ENCODE measurements around the gene ARGFX. TPM values are rescaled to one million over a fixed set of nuclear protein-coding genes. Genes with fewer than 3 reads are reported as not detected.
"Not testable (repeated sequence)": the region's sequence is repeated elsewhere in the genome, so short reads cannot be mapped to it uniquely, and the experiment has no call there.

Gene ARGFX
- not detected in 2 replicates for total RNA-seq

DNA sequence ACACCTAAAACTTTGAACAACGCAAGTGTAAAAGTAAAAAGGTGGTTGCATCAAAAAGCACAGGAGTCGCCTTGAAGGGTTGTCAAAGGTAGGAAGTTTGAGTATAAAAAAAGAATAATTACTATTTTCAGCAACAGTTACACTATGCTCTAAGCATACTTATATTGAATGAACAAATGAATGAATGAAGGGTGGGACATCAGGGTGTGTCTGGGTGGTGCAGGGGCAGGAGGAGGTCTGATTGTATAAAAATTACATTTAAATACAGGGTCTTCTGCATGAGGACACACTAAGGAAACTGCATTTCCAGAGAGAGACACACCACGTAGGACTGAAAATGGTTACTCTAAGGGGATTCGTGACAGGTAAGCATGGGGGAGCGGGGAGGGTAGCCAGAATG is at the start of gene ARGFX:
TSS of gene ARGFX (plus strand) at position 301 of the 400 bp plus-strand sequence. CDS start 2,765 bp downstream, outside the sequence.
- no peak for DNase-seq (ENCODE audit: low read depth)

DNA sequence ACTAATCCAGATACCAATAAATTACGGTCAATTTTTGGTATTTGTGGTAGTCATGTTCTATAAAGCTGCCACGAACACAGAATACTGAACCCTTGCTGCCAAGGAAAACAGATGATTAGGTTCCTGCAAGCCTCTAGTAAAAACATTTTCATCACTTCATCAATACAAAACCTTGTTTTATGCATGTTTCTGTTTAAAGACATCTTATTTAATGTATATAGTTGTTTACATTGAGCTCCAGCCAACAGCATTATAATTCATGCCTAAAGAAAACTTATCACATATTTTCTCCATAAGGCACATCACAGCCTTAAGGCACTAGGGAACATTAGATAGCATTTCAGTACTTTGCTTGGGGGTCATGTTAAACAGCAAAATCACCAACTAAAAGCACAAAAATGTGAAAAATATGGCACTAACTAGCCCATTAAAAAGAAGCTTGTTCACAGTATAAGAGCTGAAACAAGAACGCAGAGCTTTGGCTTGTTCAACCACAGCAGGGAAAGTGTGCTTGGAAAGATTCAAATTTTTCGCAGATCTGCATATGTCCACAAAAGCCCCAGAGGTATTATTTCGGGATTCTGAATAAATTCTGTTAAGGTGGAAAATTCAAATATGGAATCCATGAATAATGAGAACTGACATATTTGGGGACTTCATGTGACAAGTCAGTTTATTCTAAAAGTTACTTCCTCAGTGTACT is 49.6 kb upstream of the ARGFX start:
- DNase-seq (ENCODE audit: low read depth) = no peak

DNA sequence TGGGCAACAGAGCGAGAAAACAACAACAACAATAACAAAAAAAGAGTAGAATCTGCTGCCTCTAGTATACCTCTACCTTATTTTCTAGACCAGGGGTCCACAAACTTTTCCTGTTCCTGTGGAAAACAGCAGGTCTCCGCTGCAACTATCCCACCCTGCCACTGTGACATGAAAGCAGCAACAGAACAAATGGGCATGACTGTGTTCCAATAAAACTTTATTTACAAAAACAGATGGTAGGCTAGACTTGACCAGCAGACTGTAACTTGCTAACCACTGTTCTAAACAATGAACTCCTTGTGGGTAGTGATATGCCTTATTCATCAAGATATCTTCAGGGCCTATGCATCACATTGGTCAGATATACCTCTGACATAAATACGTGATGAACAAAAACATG is 47.2 kb upstream of the ARGFX start:
- no peak for DNase-seq (ENCODE audit: low read depth)

DNA sequence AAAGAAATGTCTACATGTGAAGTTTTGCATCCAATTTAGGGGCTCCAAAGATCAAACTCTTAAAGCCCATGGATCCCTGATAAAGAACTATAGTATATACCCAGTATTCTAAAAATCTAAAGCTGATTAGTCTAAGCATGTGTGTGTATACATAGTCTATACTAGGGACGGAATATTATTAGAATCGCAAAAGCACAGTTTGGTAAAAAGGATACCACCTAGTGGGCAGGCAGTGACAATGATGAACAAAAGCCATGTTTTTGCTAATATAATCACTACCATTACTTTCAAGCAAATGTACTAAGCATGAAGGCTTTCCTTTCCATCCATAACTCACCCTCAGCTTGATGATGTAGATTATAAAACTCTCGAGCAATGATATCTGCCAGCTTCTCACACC is 38.4 kb upstream of the ARGFX start:
- DNase-seq (ENCODE audit: low read depth) = peak; percentile 29

DNA sequence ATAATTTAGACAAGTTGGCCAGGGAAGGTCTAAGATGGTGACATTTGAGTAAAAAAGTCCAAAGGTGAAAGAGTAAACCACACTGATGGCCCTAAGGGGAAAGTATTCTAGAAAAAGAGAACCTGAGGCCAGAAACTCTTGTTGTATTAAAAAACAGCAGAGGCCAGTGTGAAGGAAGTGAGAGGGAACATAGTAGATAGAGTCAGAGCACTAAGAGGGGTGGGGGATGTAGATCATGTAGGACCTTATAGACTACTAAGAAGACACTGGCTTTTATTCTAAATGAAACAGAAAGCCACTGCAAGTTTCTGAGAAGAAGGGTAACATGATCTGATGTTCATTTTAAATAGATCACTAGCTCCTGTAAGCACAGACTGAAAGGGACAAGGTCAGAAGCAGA is 36.5 kb upstream of the ARGFX start:
- no peak for DNase-seq (ENCODE audit: low read depth)

DNA sequence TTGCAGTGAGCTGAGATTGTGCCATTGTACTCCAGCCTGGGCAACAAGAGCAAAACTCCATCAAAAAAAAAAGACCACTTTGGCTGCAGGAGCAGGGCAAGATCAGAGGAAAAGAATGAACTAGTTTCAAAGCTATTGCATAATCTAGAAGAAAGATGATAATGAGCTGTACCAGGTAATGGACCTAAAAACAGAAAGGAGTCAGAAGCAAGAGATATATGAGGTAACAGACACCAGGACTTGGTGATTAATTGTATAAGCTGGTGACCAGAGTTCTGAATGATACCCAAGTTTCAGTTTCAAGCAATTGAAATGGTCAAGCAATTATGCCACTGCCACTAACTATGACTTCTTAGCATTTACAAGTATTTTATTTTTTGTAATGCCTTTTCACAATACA is 24.8 kb upstream of the ARGFX start:
- peak; percentile 21 for DNase-seq (ENCODE audit: low read depth)

DNA sequence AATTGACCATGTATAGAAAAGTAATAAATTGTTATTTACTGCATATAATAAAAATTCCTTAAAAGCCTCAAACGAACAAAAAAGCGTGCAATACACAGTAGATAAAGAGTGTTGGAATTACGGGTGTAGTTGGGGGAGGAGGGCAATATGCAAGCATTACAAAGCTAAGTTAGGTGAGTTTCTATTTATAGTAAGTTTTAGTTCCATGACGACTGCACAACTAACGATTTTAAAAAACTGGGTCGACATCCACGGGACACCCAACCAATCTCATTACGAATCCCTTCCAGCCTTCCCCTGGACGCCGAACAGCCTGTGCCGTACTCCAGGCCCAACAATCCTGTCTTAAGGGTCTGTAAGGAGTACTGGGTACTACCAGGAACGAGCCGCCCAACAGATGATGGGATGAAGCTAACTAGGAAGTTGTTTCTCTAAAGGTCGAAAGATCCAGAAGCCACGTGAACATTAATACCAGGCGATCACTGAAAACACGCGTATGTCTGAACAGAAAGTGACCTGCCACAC is 22.6 kb upstream of the ARGFX start:
- DNase-seq (ENCODE audit: low read depth) = no peak

DNA sequence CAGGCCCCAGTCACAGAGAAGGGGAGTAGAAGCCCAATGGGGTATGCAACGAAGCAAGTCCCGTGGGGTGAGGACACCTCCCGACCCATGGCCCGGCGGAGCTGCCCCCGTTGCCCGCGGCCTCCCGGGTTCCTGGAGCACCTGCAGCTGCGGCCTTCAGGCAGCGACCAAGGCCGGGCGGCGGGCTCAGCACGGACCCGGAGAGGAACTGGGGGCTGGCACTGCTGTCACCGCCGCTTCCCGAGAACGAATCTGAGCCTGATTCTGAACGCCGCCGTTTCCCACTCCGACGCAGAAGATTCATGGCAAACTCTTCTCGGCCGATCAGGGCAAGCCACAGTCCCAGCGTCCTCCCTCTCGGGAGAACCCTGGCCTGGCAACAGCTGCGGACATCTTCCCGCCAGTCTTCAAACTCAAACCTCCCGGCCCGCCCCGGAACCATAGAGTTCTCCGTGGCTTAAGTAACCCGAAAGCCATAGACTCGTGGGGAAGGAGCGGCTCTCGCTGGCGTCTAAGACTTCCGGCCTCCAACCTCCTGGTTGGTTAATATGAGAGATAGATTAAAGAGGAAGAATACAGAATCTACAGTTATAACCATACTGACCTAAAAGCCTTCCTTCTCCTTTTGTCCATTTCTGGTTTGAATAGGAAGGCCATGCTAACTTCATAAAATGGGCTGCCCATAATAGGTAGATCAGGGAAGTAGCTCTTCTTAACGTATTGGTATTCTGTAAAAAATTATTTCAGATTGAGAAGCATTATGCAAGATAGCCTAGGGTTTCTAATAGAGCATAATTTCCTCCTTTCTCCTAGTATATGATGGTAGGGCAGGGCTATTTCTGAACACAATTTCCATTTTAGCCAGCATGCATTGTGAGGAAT is 21.9 kb upstream of the ARGFX start, which contains the start of gene POLQ:
TSS of gene POLQ (minus strand) at position 415 of the 882 bp plus-strand sequence. CDS start at position 304, 111 bp downstream.
- peak; percentile 91 for DNase-seq (ENCODE audit: low read depth)

DNA sequence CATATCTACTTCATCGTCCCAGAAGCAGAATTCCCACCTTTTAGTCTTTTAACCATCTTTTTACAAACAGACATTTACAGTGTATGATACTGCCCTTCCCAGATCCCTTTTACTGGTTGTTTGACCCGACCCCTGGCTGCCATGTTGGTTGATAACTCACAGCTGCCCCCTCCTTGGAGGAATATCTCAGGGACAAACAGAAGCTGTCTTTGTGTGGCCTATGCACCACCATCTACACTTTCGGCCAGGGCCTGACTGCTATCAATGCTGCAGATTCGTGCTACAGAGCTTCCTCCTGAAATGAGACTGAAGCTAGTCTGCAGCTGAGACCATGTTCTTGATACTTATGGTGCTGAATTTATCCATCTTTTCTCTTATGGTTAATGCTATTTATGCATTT is 15.4 kb upstream of the ARGFX start:
- no peak for DNase-seq (ENCODE audit: low read depth)

DNA sequence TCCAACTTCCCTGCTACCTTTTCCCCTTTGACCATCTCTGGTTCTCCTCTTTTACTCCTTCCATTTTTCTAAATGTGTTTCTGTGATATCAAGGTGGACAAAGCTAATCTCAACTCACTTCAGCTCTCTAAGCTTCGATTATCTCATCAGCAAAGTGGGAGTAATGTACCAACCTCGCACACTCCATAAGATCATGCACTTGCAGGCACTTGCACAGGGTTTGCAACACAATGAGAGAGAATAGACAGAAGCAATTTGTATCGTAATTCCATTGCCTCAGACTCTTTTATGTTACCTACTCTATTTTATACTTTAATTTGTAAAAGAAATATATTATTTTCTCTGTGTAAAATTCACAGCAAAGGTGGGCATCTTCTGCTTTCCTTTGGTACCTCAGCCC is 15.0 kb upstream of the ARGFX start:
- DNase-seq (ENCODE audit: low read depth) = no peak

DNA sequence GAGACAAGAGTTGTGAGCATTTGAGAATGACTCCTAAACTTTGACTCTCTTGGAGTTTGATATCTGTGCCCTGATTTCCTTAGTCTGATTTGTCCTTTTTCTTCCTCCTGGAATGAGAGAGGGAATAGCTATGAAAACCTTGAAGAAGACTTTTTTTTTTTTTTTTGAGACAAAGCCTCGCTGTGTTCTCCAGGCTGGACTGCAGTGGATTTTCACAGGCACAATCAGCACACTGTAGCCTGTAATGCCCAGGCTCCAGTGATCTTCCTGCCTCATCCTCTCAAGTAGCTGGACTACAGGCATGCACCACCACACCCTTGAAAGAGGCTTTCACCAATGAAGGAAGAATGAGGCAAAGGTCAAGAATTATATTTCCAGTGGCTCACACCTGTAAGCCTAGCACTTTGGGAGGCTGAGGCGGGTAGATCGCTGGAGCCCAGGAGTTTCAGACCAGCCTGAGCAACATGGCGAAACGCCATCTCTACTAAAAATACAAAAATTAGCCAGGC is 10.3 kb upstream of the ARGFX start:
- DNase-seq (ENCODE audit: low read depth) = no peak

DNA sequence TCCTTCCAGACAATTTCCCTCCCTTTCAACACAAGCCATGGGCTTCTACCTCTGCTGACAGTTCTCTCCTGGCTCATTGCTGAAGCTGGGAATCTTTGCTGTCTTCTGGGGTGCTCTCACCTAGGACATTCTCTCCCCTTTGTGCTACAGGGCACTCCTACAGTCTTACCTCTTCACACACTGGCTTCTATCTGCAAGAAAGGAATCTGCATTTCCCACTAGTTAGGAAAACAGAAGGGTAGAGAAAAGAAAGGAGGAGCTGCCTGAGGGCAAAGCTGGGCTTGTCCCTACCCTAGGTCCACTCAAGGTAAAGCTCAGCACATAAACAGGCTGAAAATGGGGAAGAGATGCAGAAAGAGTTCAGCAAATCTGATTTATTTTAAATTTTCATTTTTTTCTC is 5.6 kb upstream of the ARGFX start:
- DNase-seq (ENCODE audit: low read depth) = no peak

DNA sequence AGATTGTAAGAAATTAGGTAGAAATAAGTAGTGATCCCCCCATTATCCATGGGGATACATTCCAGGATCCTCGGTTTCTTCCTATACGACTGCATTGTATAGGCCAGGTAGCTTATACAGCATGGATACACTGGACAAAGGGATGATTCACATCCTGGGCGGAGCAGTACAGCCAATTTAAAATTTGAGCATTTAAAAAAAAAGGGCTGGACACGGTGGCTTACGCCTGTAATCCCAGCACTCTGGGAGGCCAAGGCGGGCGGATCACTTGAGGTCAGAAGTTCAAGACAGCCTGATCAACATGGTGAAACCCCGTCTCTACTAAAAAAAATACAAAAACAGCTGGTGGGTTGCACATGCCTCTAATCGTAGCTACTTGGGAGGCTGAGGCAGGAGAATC is 976 bp upstream of the ARGFX start:
- no peak for DNase-seq (ENCODE audit: low read depth)

DNA sequence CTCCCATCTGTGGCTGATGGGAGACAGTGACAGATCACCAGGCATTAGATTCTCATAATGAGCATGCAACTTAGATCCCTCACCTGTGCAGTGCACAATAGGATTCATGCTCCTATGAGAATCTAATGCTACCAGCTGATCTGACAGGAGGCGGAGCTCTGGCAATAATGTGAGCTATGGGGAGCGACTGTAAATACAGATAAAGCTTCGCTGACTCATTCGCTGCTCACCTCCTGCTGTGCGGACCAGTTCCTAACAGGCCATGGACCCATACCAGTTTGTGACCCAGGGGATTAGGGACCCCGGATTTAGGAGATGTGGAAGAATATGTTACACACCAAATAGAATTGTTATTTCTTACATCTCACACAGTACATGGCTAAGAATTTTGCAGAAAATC is 6.7 kb downstream of the ARGFX start:
- no peak for DNase-seq (ENCODE audit: low read depth)

DNA sequence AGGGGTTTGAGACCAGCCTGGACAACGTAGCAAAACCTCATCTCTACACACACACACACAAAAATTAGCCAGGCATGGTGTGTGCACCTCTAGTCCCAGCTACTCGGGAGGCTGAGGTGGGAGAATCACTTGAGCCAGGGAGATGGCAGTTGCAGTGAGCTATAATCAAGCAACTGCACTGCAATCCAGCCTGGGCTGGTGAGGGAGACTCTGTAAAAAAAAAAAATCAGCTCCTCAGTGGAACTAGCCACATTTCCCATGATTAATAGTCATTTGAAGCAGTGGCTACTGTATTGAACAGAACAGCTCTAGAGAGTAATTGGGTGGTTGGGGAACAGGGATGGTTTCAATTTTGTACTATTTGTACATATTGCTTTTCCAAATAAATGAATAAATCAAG is 13.9 kb downstream of the ARGFX start:
- DNase-seq (ENCODE audit: low read depth) = no peak

DNA sequence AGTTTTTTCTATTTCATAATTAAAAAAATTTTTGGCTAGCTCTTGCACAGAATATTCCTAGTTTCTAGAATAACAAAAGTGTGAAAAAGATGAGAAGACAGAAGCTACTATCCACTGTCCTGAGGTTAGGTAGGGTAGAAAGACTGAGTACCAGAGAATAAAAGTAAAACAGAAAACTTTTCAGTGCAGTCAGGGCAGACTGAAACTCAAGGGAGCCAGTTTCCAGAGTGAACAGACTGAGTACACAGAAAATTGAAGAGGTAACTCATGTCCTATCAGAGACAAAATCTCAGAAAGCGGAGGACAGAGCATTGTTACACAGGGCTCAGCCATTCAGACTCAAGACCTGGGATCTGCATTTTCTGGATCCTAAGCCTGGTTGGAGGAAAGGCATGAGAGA is 16.7 kb downstream of the ARGFX start:
- DNase-seq (ENCODE audit: low read depth) = no peak

DNA sequence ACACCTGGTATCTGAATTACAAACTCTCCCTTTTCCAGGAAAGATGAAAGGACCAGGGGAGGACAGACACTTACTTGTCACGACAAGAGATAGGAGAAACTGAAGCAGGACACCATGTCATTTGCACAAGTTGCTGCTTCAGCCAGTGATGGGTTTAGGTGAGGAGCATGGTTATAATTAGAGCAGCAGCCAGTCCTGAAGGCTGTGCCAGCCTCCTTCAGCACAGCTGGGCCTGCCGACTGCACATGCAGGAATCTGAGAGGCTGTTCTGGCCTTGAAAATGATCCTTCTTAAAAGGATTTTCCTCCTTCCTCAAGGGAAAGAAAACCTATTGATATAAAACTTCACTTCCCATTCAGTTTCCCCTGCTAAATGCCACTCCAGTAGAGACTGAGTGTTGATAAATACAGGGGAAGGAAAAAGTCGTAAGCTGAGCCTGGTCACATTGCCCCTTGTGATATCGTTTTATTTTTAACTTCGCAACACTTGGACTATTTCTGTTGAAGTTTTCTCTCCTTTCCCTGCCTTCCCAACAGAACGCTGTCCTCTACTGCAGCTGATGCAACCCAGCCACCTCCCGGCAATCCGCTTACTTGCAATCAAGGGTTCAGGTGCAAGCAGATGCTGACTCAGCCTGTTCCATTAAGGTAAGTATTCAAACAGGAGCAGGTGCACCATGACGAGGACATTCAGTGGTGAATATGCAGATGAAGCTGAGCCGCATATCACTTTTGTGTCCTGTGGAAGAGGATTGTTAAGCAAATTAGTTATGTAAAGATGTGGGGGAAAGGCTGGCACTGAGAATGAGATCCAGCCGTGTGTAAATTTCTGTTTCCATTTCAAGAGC is 25.3 kb downstream of the ARGFX start, which contains the start of gene FBXO40:
TSS of gene FBXO40 (plus strand) at position 524 of the 847 bp plus-strand sequence. CDS start 27,197 bp downstream, outside the sequence.
- peak; percentile 31 for DNase-seq (ENCODE audit: low read depth)

DNA sequence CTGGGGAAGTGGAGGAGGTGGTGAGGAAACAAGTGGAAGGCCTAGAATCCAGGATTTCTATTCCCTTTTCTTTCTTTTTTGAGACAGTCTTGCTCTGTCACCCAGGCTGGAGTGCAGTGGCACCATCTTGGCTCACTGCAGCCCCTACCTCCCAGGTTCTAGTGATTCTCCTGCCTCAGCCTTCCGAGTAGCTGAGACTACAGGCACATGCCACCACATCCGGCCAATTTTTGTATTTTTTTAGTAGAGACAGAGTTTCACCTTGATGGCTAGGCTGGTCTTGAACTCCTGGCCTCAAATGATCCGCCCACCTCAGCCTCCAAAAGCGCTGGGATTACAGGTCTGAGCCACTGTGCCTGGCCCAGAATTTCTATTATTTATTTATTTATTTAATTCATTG is 26.1 kb downstream of the ARGFX start:
- DNase-seq (ENCODE audit: low read depth) = not testable (repeated sequence)

DNA sequence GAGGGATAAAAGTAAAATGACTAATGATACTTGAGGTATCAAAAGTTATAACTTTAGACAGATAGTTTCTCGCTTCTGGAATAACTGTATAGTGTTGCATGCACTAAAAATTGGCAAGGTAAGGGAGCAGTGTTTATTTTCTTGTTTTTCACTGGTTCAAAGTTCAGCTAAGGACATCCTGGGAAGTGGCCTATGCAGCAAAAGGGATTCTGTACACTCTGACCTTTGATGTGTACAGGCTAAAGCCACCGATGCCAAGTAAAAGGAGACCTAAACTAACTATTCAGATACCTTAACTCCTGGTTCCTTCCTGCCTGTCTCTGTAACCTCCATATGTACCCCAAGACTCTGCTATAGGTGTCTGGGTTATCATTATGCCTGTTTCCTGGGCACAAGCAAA is 27.1 kb downstream of the ARGFX start:
- no peak for DNase-seq (ENCODE audit: low read depth)

DNA sequence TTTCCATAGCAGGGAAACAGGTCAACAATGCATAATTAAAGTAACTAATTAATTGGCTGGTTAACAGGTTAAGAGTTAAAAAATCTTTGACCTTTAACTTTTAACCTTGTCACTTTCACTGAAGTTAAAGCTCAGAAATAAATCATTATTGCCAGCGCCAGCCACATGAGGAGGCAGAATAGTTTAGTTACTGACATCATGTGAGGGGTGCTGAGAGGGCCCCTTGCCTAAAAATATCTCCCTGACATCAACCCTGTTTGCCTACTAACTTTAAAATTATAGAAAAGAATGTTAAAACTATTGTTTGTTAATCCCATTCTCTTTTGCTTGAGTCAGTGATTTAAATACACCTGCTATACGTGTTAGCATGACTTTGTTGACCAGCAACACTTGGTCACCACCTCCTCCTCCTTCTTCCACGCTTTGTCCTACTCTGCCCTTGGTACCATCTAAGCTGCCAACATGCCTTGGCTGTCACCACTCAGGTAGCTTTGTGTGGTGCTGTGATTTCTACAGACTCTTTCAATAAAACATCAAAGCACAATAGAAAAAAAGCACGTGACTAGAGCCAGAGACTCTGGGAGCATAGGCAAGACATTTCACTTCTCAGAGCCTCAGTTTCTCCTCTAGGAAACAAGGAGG is 28.1 kb downstream of the ARGFX start:
- DNase-seq (ENCODE audit: low read depth) = no peak

DNA sequence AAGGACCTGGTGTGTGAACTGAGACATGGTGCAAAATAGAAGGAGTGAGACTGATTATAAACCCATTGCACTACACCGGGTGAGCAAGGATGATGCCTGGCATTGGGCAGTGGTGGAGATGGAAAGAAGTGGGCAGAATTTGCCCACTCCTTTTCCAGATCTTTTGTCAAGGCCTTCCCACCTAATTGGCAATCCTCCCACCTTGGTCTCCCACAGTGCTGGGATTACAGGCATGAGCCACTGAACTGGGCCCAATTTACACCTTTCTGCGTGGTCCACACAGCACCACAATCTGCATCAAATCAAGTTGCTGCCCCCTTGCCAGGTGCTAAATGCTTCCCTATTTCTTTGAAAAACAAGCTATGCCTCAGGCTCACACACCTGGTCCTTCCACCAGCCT is 30.8 kb downstream of the ARGFX start:
- DNase-seq (ENCODE audit: low read depth) = no peak

Measured in renal cortical epithelial cell (primary cell).